Natural killer cell (primary cell): ENCODE data around the gene PSD. TPM values are rescaled to one million over a fixed set of nuclear protein-coding genes. Genes with fewer than 3 reads are reported as not detected.

Experiments used
- ATAC-seq, 3 donors: fragments of 150-1000 bp in 2 of 3; fragments of 200-7000 bp in 1 of 3; cut with Tn5 transposase; 1 replicate in 1 of 3; 2 replicates in 2 of 3; pipeline ENCODE4 v1.10.0; 2021; ENCODE audit warnings: mild to moderate bottlenecking in 2 of 3, moderate library complexity in 2 of 3
- DNase-seq, 2 donors: peaks; one replicate each; pipeline versions ENCODE4 v3.0.0 to v3.0.0-alpha.2; 2013 to 2021; ENCODE audit warnings: mixed read lengths in 1 of 2
- H3K27ac ChIP-seq: one replicate; pipeline ENCODE4 v1.5.1; 2013; ENCODE audit warnings: mild to moderate bottlenecking, low read length
- H3K27me3 ChIP-seq: one replicate; pipeline ENCODE4 v1.6.1; 2013; ENCODE audit warnings: low read length; ENCODE audit not compliant: control insufficient read depth, insufficient read depth
- H3K36me3 ChIP-seq: one replicate; pipeline ENCODE4 v1.6.1; 2013; ENCODE audit warnings: low read length; ENCODE audit not compliant: control insufficient read depth, insufficient read depth
- H3K4me1 ChIP-seq: one replicate; pipeline ENCODE4 v1.6.1; 2013; ENCODE audit warnings: low read length; ENCODE audit not compliant: control insufficient read depth, insufficient read depth
- H3K4me3 ChIP-seq: one replicate; pipeline ENCODE4 v1.5.1; 2013; ENCODE audit warnings: low read length
- H3K9me3 ChIP-seq: one replicate; pipeline ENCODE4 v1.6.1; 2013; ENCODE audit warnings: low read length; ENCODE audit not compliant: control insufficient read depth, insufficient read depth
- H3K27ac Mint-ChIP-seq, 2 donors: one replicate each; pipeline ENCODE4 v1.8.0; 2022; ENCODE audit warnings: mild to moderate bottlenecking in 2 of 2, mixed read lengths in 2 of 2, moderate library complexity in 1 of 2
- H3K27me3 Mint-ChIP-seq, 2 donors: one replicate each; pipeline ENCODE4 v1.8.0; 2022; ENCODE audit warnings: low read depth in 2 of 2, mixed read lengths in 2 of 2
- H3K36me3 Mint-ChIP-seq: one replicate; pipeline ENCODE4 v1.8.0; 2022; ENCODE audit warnings: mixed read lengths
- H3K4me1 Mint-ChIP-seq, 2 donors: one replicate each; pipeline ENCODE4 v1.8.0; 2022; ENCODE audit warnings: mixed read lengths in 2 of 2
- H3K4me3 Mint-ChIP-seq: one replicate; pipeline ENCODE4 v1.8.0; 2022; ENCODE audit warnings: mild to moderate bottlenecking, moderate library complexity, mixed read lengths
- H3K9me3 Mint-ChIP-seq, 2 donors: one replicate each; pipeline ENCODE4 v1.8.0; 2022; ENCODE audit warnings: mixed read lengths in 2 of 2
- WGBS: methylation state at CpG from one replicate; pipeline ENCODE4 v1.1.7; 2013; ENCODE audit warnings: missing lambda C conversion rate; ENCODE audit not compliant: insufficient coverage; 5-methylcytosine and 5-hydroxymethylcytosine counted together
- intact Hi-C: fragments of 100-400 bp; cut with micrococcal nuclease; formaldehyde crosslinking; loops from one replicate; pipeline ENCODE4 v1.14.2; 2022
- total RNA-seq, 4 donors: library from RNA; stranded (reverse); fragments of 120-200 nt in 1 of 4; gene quantifications; one replicate each; pipeline versions ENCODE4 v1.2.3 to v1.2.4, GENCODE V29; 2013 to 2022
- TF ChIP-seq, protein P1 (sequence below): fragments of 200-600 bp; IDR thresholded peaks from one replicate; pipeline ENCODE4 v1.8.0; 2022; ENCODE audit warnings: antibody characterized with exemption

Gene PSD
- total RNA-seq, 3 donors from 2014 or later (not counting 1 experiment from before 2014, with no cell fraction given), result 1.9 to 2.4 (median 2.1) TPM

DNA sequence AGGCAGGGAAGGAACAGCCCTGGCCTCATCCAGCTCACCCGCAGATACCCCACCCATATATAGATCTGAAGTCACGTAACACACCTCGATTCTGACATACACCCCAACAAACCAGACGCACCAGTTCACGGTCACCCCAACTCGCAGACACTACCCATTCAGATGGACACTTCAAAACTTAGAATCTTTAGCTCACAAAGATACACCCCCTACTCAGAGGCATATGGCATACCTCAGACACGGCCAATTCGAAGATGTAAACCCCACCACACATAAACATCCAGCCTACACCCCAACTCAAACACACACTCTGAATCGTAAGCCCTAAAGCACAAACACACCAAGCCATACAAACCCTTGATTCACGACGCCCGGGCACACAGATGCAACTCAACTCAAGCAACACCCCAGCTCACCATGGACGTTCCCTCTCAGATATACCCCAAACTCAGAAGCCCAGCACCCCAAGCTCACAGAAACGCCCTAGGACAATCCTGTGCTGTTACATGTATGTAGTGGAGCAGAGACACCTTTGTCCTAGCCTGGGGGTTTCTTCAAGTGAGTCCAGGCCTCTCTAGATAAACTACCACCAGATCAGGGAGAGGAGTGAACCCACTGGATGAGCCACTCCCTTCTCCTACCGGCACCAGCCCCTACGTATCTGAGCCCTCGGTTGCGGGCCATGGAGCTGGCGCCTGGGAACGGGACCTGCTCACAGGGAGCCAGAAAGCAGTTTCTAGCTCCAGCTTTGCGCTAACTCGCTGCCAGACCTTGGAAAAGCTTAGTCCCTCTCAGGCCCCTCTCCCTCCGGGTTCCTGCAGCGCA lies 8.8 kb downstream of the PSD start:
- no peaks in the 10 kb centered on the region for H3K36me3 Mint-ChIP-seq
- H3K4me1 ChIP-seq, result peaks cover 20% of the 10 kb centered on the region
- H3K4me3 Mint-ChIP-seq, result peak overlapping the region; percentile 78
- H3K9me3 ChIP-seq, result no peaks in the 10 kb centered on the region
- peaks cover 9 to 15% of the 10 kb centered on the region in 2 donors for H3K4me1 Mint-ChIP-seq
- H3K27ac ChIP-seq, result no peak overlapping the region
- no peak for ATAC-seq
- H3K4me3 ChIP-seq, result no peak overlapping the region
- peak overlapping the region in 1 of 2 donors; percentile 13 for H3K27ac Mint-ChIP-seq
- no peaks in the 10 kb centered on the region for H3K36me3 ChIP-seq
- peak in 1 of 2 donors; percentile 34 for DNase-seq
- H3K9me3 Mint-ChIP-seq, result no peaks in the 10 kb centered on the region
- H3K27me3 Mint-ChIP-seq, result peaks cover 43 to 44% of the 10 kb centered on the region in 2 donors
- intact Hi-C loops, result no loop called here
- TF ChIP-seq, protein P1, sequence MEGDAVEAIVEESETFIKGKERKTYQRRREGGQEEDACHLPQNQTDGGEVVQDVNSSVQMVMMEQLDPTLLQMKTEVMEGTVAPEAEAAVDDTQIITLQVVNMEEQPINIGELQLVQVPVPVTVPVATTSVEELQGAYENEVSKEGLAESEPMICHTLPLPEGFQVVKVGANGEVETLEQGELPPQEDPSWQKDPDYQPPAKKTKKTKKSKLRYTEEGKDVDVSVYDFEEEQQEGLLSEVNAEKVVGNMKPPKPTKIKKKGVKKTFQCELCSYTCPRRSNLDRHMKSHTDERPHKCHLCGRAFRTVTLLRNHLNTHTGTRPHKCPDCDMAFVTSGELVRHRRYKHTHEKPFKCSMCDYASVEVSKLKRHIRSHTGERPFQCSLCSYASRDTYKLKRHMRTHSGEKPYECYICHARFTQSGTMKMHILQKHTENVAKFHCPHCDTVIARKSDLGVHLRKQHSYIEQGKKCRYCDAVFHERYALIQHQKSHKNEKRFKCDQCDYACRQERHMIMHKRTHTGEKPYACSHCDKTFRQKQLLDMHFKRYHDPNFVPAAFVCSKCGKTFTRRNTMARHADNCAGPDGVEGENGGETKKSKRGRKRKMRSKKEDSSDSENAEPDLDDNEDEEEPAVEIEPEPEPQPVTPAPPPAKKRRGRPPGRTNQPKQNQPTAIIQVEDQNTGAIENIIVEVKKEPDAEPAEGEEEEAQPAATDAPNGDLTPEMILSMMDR, result no peak
- peaks cover 34% of the 10 kb centered on the region for H3K27me3 ChIP-seq
- 37% methylated on average over 23 of the region's 24 CpGs for WGBS

DNA sequence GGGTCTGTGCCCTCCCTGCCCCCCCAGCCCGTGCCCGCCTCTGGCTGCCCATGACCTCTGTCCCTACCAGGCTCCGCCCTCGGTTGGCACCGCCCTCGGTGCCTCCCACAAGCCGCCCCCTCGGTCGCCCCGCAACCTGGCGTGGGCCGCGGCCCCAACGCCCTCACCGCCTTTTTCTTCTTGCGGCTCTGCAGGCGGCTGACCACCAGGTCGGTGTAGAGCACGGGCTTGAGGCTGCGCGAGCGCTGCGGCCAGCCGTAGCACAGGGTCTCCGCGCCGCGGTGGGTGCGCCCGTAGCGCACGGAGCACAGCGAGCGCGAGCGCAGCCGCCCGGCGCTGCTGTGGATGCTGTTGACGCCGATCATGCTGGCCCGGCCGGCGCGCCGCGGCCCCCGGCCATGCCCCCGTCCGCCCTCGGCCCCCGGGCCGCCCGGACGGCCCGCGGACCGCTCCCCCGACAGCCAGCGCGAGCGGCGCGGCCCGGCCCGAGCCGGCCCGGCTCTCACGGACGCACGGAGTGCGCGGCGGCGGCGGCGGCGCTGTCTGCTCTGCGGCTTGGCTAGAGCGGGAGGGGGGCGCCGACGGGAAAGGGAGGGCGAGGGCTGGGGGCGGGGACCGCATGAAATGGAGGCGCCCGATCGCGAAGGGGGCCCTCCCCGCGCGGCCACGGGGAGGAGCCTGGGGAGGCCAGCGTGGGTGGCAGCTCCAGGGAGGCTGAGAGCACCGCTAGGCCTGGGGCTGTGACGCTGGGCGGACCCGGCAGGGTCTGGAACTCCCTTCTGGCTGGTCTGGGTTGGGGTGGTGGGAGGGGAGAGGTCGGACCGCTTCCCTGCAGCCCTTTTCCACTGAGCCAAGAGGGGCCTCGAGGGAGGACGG lies 9.6 kb downstream of the PSD start:
- peak; percentile 50 to 57 (median 51) for ATAC-seq
- WGBS, result under 1% methylated on average over 103 of the region's 103 CpGs
- peak overlapping the region in 1 of 2 donors; percentile 13 for H3K27ac Mint-ChIP-seq

DNA sequence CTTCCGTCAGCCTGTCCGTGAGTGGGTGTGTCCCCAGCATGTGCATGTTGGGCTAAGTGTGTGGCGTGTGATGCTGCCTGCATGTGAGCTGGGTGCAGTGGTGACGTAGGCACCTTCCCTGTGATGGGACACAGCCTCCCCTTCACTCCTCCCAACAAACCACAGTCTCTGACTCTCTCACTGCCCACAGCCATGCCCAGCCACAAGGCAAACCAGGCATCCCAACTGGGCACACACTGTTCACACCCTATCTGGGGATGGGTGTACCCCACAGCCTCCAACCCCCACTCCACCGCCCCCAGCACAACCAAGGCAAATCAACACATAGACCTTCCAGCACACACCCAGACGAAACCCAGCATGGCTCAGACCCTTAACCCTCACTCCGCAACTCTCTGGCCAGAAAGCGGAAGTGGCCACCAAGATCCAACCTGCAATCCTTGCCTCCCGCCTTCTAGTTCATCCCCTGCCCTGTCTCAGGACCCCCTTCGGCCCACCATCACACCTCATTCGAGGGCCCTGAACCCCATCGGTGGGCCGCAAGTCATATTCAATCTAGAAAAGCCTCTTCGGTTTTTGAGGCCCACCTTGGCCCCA lies 10.4 kb downstream of the PSD start:
- ATAC-seq, result peak in 1 of 3 donors; percentile 3
- Histone ChIP-seq H3K4me1 (peaks cover 20% of the 10 kb centered on the region), H3K4me3 (no peak overlapping the region)

More for the DNA sequence above, 9.6 kb downstream of the PSD start:
- TF ChIP-seq, protein P1, result no peak
- Mint-ChIP-seq H3K4me3 (peak overlapping the region; percentile 78), H3K27me3 (peaks cover 37 to 43% of the 10 kb centered on the region in 2 donors), H3K4me1 (peaks cover 9 to 15% of the 10 kb centered on the region in 2 donors), H3K9me3 (no peaks in the 10 kb centered on the region), H3K36me3 (no peaks in the 10 kb centered on the region)
- H3K4me1 ChIP-seq, result peaks cover 20% of the 10 kb centered on the region
- no peaks in the 10 kb centered on the region for H3K36me3 ChIP-seq
- intact Hi-C loops, result no loop called here
- no peak overlapping the region for H3K27ac ChIP-seq
- peak in 1 of 2 donors; percentile 83 for DNase-seq
- H3K4me3 ChIP-seq, result no peak overlapping the region
- H3K9me3 ChIP-seq, result no peaks in the 10 kb centered on the region
- H3K27me3 ChIP-seq, result peaks cover 34% of the 10 kb centered on the region

More for the DNA sequence above, 10.4 kb downstream of the PSD start:
- TF ChIP-seq, protein P1, result no peak
- Mint-ChIP-seq H3K27ac (peak overlapping the region; percentile 31 to 63), H3K27me3 (peaks cover 37 to 43% of the 10 kb centered on the region in 2 donors), H3K4me3 (peak overlapping the region; percentile 75), H3K36me3 (no peaks in the 10 kb centered on the region), H3K9me3 (no peaks in the 10 kb centered on the region), H3K4me1 (peaks cover 9 to 15% of the 10 kb centered on the region in 2 donors)
- no peaks in the 10 kb centered on the region for H3K36me3 ChIP-seq
- no peak overlapping the region for H3K27ac ChIP-seq
- WGBS, result 76% methylated on average over 14 of the region's 14 CpGs
- H3K9me3 ChIP-seq, result no peaks in the 10 kb centered on the region
- intact Hi-C loops, result no loop called here
- peaks cover 34% of the 10 kb centered on the region for H3K27me3 ChIP-seq
- peak in 1 of 2 donors; percentile 65 for DNase-seq
